ENCODE measurements around the gene SETD5. TPM values are rescaled to one million over a fixed set of nuclear protein-coding genes. Genes with fewer than 3 reads are reported as not detected.

The SETD5 gene
- total and polyA plus RNA-seq, 4 donors, result 23.7 to 178 (median 67.6) TPM

- WGBS, 2 donors, result 0 to 3% methylated on average over 1 of the region's 1 CpG
- no peak for TF ChIP-seq CTCF (IDR thresholded peaks at IDR 0.05; ENCODE audit: control extremely low read depth, extremely low read depth)
- DNase-seq (no peak), ATAC-seq (ENCODE audit: insufficient read depth, low FRiP score) (no peak)
- no peaks in the 10 kb centered on the region for H3K9me3 ChIP-seq (ENCODE audit: control insufficient read depth in 4 of 4, insufficient read depth in 3 of 4, low read length in 3 of 4)
- no peak overlapping the region for H3K9ac ChIP-seq (ENCODE audit: insufficient read depth in 1 of 2, low read length in 2 of 2)
- H3K27me3 ChIP-seq (ENCODE audit: control insufficient read depth in 3 of 3, insufficient read depth in 3 of 3, low read length in 2 of 3), result no peaks in the 10 kb centered on the region
- H3K4me3 ChIP-seq, result no peak overlapping the region
- peak overlapping the region in 1 of 2 donors; percentile 21 for H3K27ac ChIP-seq (ENCODE audit: low read depth in 1 of 2, low read length in 1 of 2)
- peaks cover 24 to 81% (median 51%) of the 10 kb centered on the region in 4 donors for H3K36me3 ChIP-seq (ENCODE audit: control insufficient read depth in 4 of 4, insufficient read depth in 4 of 4, low read length in 4 of 4)
- no peaks in the 10 kb centered on the region for H3K4me1 ChIP-seq (ENCODE audit: control insufficient read depth in 5 of 5, insufficient read depth in 5 of 5, low read length in 5 of 5)
Measured at GRCh38 chr3:9386501-9387321, 10.7 kb upstream of the SETD5 start.

DNA sequence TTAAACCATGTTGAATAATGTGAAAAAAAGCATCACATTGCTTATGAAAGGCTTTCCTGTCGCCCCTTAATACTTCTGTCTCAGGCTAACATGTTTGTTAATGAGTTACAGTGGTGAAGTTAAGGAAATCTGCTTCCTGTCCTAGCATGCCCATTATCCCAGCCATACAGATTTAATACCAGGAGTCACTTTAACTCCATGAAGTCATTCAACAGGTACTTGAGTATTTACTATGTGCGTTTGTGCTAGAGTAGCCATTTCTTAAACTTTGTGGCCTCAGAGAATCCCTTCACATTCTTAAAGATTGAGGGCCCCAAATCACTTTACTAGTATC lies 10.1 kb upstream of the SETD5 start:
- ATAC-seq (ENCODE audit: insufficient read depth, low FRiP score), result no peak
- no peaks in the 10 kb centered on the region for H3K27me3 ChIP-seq (ENCODE audit: control insufficient read depth in 3 of 3, insufficient read depth in 3 of 3, low read length in 2 of 3)
- no peaks in the 10 kb centered on the region for H3K4me1 ChIP-seq (ENCODE audit: control insufficient read depth in 5 of 5, insufficient read depth in 5 of 5, low read length in 5 of 5)
- H3K36me3 ChIP-seq (ENCODE audit: control insufficient read depth in 4 of 4, insufficient read depth in 4 of 4, low read length in 4 of 4), result peaks cover 24 to 82% (median 51%) of the 10 kb centered on the region in 4 donors
- H3K27ac ChIP-seq (ENCODE audit: low read depth in 1 of 2, low read length in 1 of 2), result no peak overlapping the region
- DNase-seq, result no peak
- no peak overlapping the region for H3K4me3 ChIP-seq
- H3K9ac ChIP-seq (ENCODE audit: insufficient read depth in 1 of 2, low read length in 2 of 2), result no peak overlapping the region
- 66 to 78% methylated on average over 2 of the region's 2 CpGs for WGBS, 2 donors
- no peaks in the 10 kb centered on the region for H3K9me3 ChIP-seq (ENCODE audit: control insufficient read depth in 4 of 4, insufficient read depth in 3 of 4, low read length in 3 of 4)
- no peak for TF ChIP-seq CTCF (IDR thresholded peaks at IDR 0.05; ENCODE audit: control extremely low read depth, extremely low read depth)

DNA sequence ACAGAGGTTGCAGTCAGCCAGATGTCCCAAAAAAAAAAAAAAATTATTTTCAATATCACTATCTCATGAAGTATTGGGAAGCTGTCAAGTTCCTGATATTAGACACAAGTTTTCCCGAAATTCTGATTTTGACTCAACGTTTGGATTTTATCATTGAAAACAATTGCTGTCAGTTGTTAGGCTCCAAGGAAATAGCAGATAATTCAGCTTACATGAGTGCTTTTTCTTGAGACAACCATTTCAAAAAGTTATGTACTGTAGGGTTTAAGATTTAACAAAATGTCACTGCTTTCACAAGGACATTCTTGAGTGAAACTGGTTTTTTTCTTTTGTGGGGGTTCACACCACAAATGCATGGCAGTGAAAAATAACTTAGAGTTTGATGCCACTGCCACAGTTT lies 9.3 kb upstream of the SETD5 start:
- no peaks in the 10 kb centered on the region for H3K4me1 ChIP-seq (ENCODE audit: control insufficient read depth in 5 of 5, insufficient read depth in 5 of 5, low read length in 5 of 5)
- DNase-seq (no peak), ATAC-seq (ENCODE audit: insufficient read depth, low FRiP score) (no peak)
- TF ChIP-seq CTCF (IDR thresholded peaks at IDR 0.05; ENCODE audit: control extremely low read depth, extremely low read depth), result no peak
- peaks cover 20 to 74% (median 49%) of the 10 kb centered on the region in 4 donors for H3K36me3 ChIP-seq (ENCODE audit: control insufficient read depth in 4 of 4, insufficient read depth in 4 of 4, low read length in 4 of 4)
- 86 to 88% methylated on average over 2 of the region's 2 CpGs for WGBS, 2 donors
- H3K9me3 ChIP-seq (ENCODE audit: control insufficient read depth in 4 of 4, insufficient read depth in 3 of 4, low read length in 3 of 4), result no peaks in the 10 kb centered on the region
- H3K27me3 ChIP-seq (ENCODE audit: control insufficient read depth in 3 of 3, insufficient read depth in 3 of 3, low read length in 2 of 3), result no peaks in the 10 kb centered on the region
- no peak overlapping the region for H3K4me3 ChIP-seq
- H3K9ac ChIP-seq (ENCODE audit: insufficient read depth in 1 of 2, low read length in 2 of 2), result no peak overlapping the region
- H3K27ac ChIP-seq (ENCODE audit: low read depth in 1 of 2, low read length in 1 of 2), result no peak overlapping the region

Measured in lung (tissue), 12 donors.